ENCODE data around the gene DYTN. TPM values are rescaled to one million over a fixed set of nuclear protein-coding genes. Genes with fewer than 3 reads are reported as not detected.

DYTN gene
- total RNA-seq, 1 donor, result not detected

GRCh38 chr2:206670531-206671319 is 47.5 kb downstream of the DYTN start:
- DNase-seq (ENCODE audit: insufficient read length, low spot score, missing footprints), result no peak
- H4K20me1 ChIP-seq (ENCODE audit: insufficient read depth, low read length), result no peaks in the 10 kb centered on the region
- no peaks in the 10 kb centered on the region for H3K79me2 ChIP-seq (ENCODE audit: insufficient read depth, low read length)
- no peak overlapping the region for H3K4me2 ChIP-seq (ENCODE audit: insufficient read depth, low read length)
- H3K27me3 ChIP-seq (ENCODE audit: insufficient read depth, low read length), result no peaks in the 10 kb centered on the region
- no peak for TF ChIP-seq CTCF (IDR thresholded peaks at IDR 0.05; ENCODE audit: extremely low read depth, low read depth, low read length)
- no peaks in the 10 kb centered on the region for H3K9me3 ChIP-seq (ENCODE audit: low read depth, low read length)
- no peak overlapping the region for H3K27ac ChIP-seq (ENCODE audit: low read depth, low read length)
- no peaks in the 10 kb centered on the region for H3K36me3 ChIP-seq (ENCODE audit: insufficient read depth, low read length)
- no peaks in the 10 kb centered on the region for H3K4me1 ChIP-seq (ENCODE audit: insufficient read depth, low read length)
- H2AFZ ChIP-seq (ENCODE audit: low read length), result no peak overlapping the region
- no peak overlapping the region for H3K4me3 ChIP-seq (ENCODE audit: insufficient read depth, low read length)

GRCh38 chr2:206665251-206665650 is 52.9 kb downstream of the DYTN start:
- no peaks in the 10 kb centered on the region for H4K20me1 ChIP-seq (ENCODE audit: insufficient read depth, low read length)
- no peak overlapping the region for H2AFZ ChIP-seq (ENCODE audit: low read length)
- H3K27me3 ChIP-seq (ENCODE audit: insufficient read depth, low read length), result no peaks in the 10 kb centered on the region
- no peak overlapping the region for H3K4me2 ChIP-seq (ENCODE audit: insufficient read depth, low read length)
- no peak for TF ChIP-seq CTCF (IDR thresholded peaks at IDR 0.05; ENCODE audit: extremely low read depth, low read depth, low read length)
- no peaks in the 10 kb centered on the region for H3K79me2 ChIP-seq (ENCODE audit: insufficient read depth, low read length)
- H3K4me3 ChIP-seq (ENCODE audit: insufficient read depth, low read length), result no peak overlapping the region
- no peak for DNase-seq (ENCODE audit: insufficient read length, low spot score, missing footprints)
- H3K27ac ChIP-seq (ENCODE audit: low read depth, low read length), result no peak overlapping the region
- H3K9me3 ChIP-seq (ENCODE audit: low read depth, low read length), result no peaks in the 10 kb centered on the region
- H3K4me1 ChIP-seq (ENCODE audit: insufficient read depth, low read length), result no peaks in the 10 kb centered on the region
- H3K36me3 ChIP-seq (ENCODE audit: insufficient read depth, low read length), result no peaks in the 10 kb centered on the region

GRCh38 chr2:206657087-206657486 is 61.1 kb downstream of the DYTN start:
- H3K36me3 ChIP-seq (ENCODE audit: insufficient read depth, low read length), result no peaks in the 10 kb centered on the region
- no peaks in the 10 kb centered on the region for H3K9me3 ChIP-seq (ENCODE audit: low read depth, low read length)
- no peak overlapping the region for H3K4me3 ChIP-seq (ENCODE audit: insufficient read depth, low read length)
- no peaks in the 10 kb centered on the region for H4K20me1 ChIP-seq (ENCODE audit: insufficient read depth, low read length)
- H3K4me2 ChIP-seq (ENCODE audit: insufficient read depth, low read length), result no peak overlapping the region
- no peak overlapping the region for H3K27ac ChIP-seq (ENCODE audit: low read depth, low read length)
- H2AFZ ChIP-seq (ENCODE audit: low read length), result no peak overlapping the region
- H3K4me1 ChIP-seq (ENCODE audit: insufficient read depth, low read length), result no peaks in the 10 kb centered on the region
- no peak for DNase-seq (ENCODE audit: insufficient read length, low spot score, missing footprints)
- H3K79me2 ChIP-seq (ENCODE audit: insufficient read depth, low read length), result no peaks in the 10 kb centered on the region
- no peak for TF ChIP-seq CTCF (IDR thresholded peaks at IDR 0.05; ENCODE audit: extremely low read depth, low read depth, low read length)
- H3K27me3 ChIP-seq (ENCODE audit: insufficient read depth, low read length), result no peaks in the 10 kb centered on the region

GRCh38 chr2:206647985-206648384 is 70.2 kb downstream of the DYTN start:
- H3K4me3 ChIP-seq (ENCODE audit: insufficient read depth, low read length), result no peak overlapping the region
- no peaks in the 10 kb centered on the region for H4K20me1 ChIP-seq (ENCODE audit: insufficient read depth, low read length)
- TF ChIP-seq CTCF (IDR thresholded peaks at IDR 0.05; ENCODE audit: extremely low read depth, low read depth, low read length), result no peak
- H3K27me3 ChIP-seq (ENCODE audit: insufficient read depth, low read length), result no peaks in the 10 kb centered on the region
- H3K9me3 ChIP-seq (ENCODE audit: low read depth, low read length), result no peaks in the 10 kb centered on the region
- no peak overlapping the region for H2AFZ ChIP-seq (ENCODE audit: low read length)
- no peak overlapping the region for H3K27ac ChIP-seq (ENCODE audit: low read depth, low read length)
- H3K4me2 ChIP-seq (ENCODE audit: insufficient read depth, low read length), result no peak overlapping the region
- no peaks in the 10 kb centered on the region for H3K79me2 ChIP-seq (ENCODE audit: insufficient read depth, low read length)
- H3K36me3 ChIP-seq (ENCODE audit: insufficient read depth, low read length), result no peaks in the 10 kb centered on the region
- DNase-seq (ENCODE audit: insufficient read length, low spot score, missing footprints), result no peak
- H3K4me1 ChIP-seq (ENCODE audit: insufficient read depth, low read length), result no peaks in the 10 kb centered on the region

Measured in osteoblast (primary cell).